ENCODE measurements around the gene SERPINI1.

The SERPINI1 gene

GRCh38 chr3:167855306-167855705 lies 119.8 kb downstream of the SERPINI1 start:
- no peak for DNase-seq (ENCODE audit: low read depth)
- no peak overlapping the region for H3K4me3 ChIP-seq (ENCODE audit: control insufficient read depth, low read depth, low read length)
- TF ChIP-seq CTCF (IDR thresholded peaks at IDR 0.05; ENCODE audit: control insufficient read depth, insufficient read depth, low read depth, low read length, missing control alignments): no peak

GRCh38 chr3:167858865-167859264 lies 123.3 kb downstream of the SERPINI1 start:
- TF ChIP-seq CTCF (IDR thresholded peaks at IDR 0.05; ENCODE audit: control insufficient read depth, insufficient read depth, low read depth, low read length, missing control alignments): no peak
- no peak overlapping the region for H3K4me3 ChIP-seq (ENCODE audit: control insufficient read depth, low read depth, low read length)

GRCh38 chr3:167859610-167860009 lies 124.1 kb downstream of the SERPINI1 start:
- no peak for DNase-seq (ENCODE audit: low read depth)
- H3K4me3 ChIP-seq (ENCODE audit: control insufficient read depth, low read depth, low read length): no peak overlapping the region
- TF ChIP-seq CTCF (IDR thresholded peaks at IDR 0.05; ENCODE audit: control insufficient read depth, insufficient read depth, low read depth, low read length, missing control alignments): no peak

More at GRCh38 chr3:167858865-167859264, 123.3 kb downstream of the SERPINI1 start:
- DNase-seq (ENCODE audit: low read depth): no peak

GRCh38 chr3:167861649-167862048 lies 126.1 kb downstream of the SERPINI1 start:
- no peak overlapping the region for H3K4me3 ChIP-seq (ENCODE audit: control insufficient read depth, low read depth, low read length)
- TF ChIP-seq CTCF (IDR thresholded peaks at IDR 0.05; ENCODE audit: control insufficient read depth, insufficient read depth, low read depth, low read length, missing control alignments): no peak
- DNase-seq (ENCODE audit: low read depth): no peak

- no peak overlapping the region for H3K4me3 ChIP-seq (ENCODE audit: control insufficient read depth, low read depth, low read length)
- DNase-seq (ENCODE audit: low read depth): no peak
- TF ChIP-seq CTCF (IDR thresholded peaks at IDR 0.05; ENCODE audit: control insufficient read depth, insufficient read depth, low read depth, low read length, missing control alignments): no peak
Measured at GRCh38 chr3:167862104-167862730, 126.7 kb downstream of the SERPINI1 start.

- no peak overlapping the region for H3K4me3 ChIP-seq (ENCODE audit: control insufficient read depth, low read depth, low read length)
- no peak for DNase-seq (ENCODE audit: low read depth)
- TF ChIP-seq CTCF (IDR thresholded peaks at IDR 0.05; ENCODE audit: control insufficient read depth, insufficient read depth, low read depth, low read length, missing control alignments): no peak
Measured at GRCh38 chr3:167863811-167864551, 128.5 kb downstream of the SERPINI1 start.

Measured in AG09309 (cell line).